ENCODE results near the gene TRPM1.

TRPM1 gene

GRCh38 chr15:31013863-31014607 is 87.5 kb downstream of the TRPM1 start:
- no peak for DNase-seq

DNA sequence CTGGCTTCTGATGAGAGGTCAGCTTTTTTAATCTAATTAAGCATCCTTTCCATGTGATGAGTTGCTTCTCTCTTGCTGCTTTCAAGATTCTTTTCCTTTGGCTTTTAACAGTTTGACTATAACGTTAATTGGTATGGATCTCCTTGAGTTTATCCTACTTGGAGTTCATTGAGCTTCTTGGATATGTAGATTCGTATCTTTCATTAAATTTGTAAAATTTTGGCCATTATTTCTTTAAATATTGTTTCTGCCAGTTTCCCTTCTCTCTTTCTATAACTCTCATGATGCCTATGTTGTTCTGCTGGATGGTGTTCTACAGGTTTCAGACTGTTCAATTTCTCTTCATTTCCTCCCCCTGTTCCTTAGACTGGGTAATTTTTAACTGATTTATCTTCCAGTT is 89.1 kb downstream of the TRPM1 start:
- DNase-seq = no peak

- DNase-seq = no peak
Measured at GRCh38 chr15:31010036-31010435, 91.5 kb downstream of the TRPM1 start.

DNA sequence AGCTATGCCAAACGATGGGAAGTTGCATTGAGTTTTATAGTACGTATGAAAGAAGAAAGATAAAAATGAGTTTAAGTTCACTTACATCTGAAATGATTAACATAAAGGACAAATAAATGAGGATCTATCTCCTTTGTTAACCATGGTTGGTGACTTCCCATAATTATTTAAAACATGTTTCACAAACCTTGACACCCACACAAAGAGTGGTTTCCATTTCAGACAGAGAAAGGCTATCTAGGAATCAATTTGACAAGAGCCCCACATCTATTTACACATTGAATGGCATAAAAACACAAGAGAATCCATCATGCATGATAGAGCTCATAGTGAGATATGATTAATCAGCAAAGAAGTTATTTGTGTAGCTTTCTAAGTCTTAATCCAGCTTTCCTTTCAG is 95.9 kb downstream of the TRPM1 start:
- DNase-seq = no peak

GRCh38 chr15:31004220-31004733 is 97.2 kb downstream of the TRPM1 start:
- DNase-seq = no peak

- no peak for DNase-seq
Measured at GRCh38 chr15:31001702-31002101, 99.8 kb downstream of the TRPM1 start.

GRCh38 chr15:30999729-31000128 is 101.8 kb downstream of the TRPM1 start:
- DNase-seq = no peak

GRCh38 chr15:30997270-30997669 is 104.3 kb downstream of the TRPM1 start:
- no peak for DNase-seq

GRCh38 chr15:30992249-30992864 is 109.2 kb downstream of the TRPM1 start:
- DNase-seq = no peak

DNA sequence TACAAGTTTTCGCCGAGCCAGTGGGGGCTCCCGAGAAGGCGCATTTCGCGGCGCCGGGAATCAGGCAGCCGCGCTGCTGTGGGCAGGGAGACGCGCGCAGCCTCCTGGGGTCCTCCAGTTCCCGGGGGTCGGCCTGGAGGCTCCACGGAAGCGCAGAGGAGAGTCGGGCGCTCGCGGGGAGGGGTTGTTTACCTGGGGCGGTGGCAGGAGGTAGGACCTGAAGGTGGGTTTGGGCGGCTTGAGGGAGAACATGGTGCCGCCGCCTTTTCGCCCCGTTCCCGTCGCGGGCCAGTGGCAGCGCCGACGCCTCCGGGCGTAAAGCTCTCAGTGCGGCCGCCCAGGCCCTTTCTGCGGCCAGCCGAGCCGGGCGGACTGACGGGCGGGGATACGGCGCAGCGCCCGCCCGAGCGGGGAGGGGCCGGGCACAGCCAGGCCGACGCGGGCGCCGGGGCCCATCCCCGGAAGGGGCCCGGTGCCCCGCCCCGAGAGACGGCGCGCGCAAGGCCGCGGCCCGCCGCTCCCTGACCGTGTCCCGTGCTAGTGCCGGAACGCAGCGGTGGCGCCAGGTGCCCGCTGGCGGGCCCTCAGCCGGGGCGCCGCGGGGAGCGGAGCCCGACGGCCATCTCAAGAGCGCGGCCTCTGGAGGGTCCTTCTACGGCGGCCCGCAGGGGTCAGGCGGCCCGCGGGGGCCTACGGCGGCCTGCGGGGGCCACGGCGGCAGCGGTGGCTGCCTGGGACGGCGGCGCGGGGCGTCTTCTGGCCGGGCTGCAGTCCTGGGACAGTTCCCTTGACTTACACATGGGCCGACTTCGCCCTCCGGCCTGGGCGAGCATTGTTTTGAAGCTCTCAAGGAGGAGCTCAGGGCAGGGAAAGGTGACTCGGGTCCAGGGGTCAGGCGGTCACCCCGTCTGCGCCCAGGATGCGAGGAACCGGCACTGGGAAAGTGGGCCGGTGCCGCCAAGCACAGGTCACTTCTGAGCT is 110.0 kb downstream of the TRPM1 start, which contains the start of gene MTMR10:
Gene MTMR10, minus strand, starts transcription at position 374 of the 981 bp plus-strand sequence. Its CDS starts 122 bp downstream, at position 252.
- DNase-seq = peak; percentile 87

GRCh38 chr15:30990446-30991254 is 110.9 kb downstream of the TRPM1 start:
- no peak for DNase-seq

DNA sequence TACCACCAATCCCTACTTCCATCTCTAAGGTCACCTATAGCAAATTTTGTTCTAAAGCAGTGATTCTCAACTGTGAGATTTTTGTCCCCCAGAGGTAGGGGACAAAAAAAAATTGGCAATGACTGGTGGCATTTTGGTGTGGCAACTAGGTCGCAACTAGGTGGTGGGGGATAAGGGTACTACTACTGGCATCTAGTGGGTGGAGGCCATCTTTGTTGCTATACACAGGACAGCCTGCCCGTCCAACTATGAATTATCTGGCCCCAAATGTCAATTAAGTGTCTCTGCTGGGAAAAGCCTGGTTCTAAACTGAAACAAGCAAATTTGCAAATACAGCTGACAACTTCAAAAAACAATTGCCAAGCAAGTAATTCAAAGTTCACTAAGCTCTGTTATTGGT is 111.5 kb downstream of the TRPM1 start:
- DNase-seq = no peak

DNA sequence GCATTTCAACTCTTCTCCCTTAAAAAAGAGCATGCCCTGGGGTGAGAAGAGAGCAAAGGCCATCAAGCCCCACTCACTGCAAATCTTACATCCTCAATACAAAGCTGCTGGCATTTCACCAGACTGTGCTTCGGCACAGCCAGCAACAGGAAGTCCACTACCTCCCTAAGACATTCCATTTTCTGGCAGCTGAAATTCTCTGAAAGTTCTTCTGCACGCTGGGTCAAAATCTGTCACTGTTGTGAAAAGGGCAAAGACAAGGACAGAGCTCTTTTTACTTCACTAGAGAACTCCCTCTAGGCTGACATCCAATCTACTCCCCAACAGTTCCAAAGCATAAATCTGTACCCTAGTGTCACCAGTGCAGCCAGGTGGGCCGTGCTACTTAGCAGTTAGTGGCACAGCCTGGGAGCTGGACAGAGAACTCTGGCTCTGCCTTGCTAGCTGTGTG is 116.4 kb downstream of the TRPM1 start:
- no peak for DNase-seq

DNA sequence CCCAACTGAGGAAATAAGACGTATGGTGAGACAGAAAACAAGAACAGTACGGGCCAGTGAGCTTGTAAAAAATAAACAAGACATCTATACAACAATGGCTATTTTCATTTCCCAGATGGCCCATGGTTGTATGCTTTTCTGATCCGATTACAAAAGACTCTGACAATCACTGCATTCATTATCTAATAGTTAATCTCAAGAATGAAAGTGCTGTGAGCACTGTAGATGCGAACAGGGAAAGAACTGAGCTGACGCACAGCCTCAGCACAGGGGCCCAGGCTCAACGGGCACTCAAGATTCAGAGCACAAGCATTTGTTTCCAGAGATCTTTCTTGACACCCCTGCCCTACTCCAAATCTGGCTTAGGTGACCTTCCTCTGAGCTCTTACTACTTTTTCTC is 117.0 kb downstream of the TRPM1 start:
- DNase-seq = no peak

- DNase-seq = no peak
Measured at GRCh38 chr15:30984118-30984517, 117.4 kb downstream of the TRPM1 start.

DNA sequence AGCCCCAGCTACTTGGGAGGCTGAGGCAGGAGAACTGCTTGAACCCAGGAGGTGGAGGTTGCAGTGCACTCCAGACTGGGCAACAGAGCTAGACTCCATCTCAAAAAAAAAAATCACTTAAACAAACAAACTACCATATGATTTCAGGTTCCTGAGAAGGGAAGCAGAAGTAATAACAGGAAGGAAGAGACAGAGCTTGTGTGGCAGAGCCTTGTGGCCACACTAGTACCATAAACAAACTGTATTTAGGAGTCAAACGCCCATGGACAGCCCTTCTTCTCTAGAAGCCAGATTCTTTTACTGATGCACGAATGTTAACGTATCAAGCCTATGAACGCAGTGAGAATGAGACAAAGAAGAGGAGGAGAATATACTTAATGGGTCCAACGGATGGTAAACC is 122.1 kb downstream of the TRPM1 start:
- no peak for DNase-seq

DNA sequence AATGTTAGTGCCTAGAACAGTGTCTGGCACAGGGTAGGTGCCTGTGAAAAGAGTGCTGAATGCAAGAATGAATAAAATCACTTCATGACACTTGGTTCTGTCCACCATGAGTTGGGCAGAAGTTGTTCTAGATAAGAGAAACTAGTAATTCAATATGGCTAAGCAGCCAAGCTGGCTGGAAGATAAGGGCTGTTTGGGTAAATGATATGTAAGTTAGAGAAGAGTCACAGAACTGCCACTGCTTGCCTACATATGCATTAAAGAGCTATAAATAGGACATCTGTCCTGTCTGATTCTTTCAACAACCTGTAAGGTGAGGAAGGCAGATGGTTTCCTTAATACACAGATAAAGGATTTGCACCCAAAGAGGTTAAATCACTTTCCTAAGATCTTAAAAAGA is 123.2 kb downstream of the TRPM1 start:
- DNase-seq = no peak

GRCh38 chr15:30974112-30974511 is 127.4 kb downstream of the TRPM1 start:
- no peak for DNase-seq

GRCh38 chr15:30973379-30973778 is 128.1 kb downstream of the TRPM1 start:
- DNase-seq = no peak

- no peak for DNase-seq
Measured at GRCh38 chr15:30969724-30970123, 131.8 kb downstream of the TRPM1 start.

DNA sequence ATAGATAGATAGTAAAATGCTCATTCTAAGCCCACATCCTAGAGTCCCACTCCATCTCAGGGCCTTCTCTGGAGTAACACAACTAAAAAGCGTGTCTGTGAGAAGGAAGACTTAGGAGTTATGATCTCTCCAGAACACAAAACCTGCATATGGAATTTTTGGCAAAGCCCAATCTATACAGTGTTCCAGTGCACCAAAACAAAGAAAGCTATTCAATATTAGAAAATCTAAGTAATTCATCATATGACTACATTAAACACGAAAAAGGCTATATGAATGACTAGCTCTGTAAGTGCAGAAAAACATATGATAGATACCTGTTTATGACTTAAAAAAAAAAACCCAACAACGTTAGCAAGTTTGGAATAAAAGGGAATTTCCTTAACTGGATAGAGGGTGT is 137.8 kb downstream of the TRPM1 start:
- DNase-seq = no peak

DNA sequence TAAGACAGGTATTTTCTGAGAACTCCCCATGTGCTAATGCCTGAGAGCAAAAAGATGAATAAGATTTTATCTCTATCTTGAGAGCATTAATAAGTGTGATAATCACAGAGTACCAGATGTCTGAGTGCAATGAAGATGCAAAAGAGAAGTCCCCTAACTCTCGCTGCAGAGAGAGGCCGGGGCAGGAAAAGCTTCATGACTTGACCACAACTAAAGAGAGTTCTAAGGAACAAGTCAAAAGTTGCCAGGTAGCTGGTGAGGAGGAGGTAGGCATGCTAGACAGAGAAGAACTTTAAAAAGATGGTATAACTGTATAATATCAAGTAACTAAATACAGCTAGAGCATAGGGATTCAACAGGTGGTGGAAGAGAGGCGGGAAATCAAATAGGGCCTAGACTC is 138.9 kb downstream of the TRPM1 start:
- DNase-seq = no peak

All from right forelimb (tissue), 1 donor.